Stomach (tissue), 9 donors: ENCODE data around the gene ROS1. TPM values are rescaled to one million over a fixed set of nuclear protein-coding genes. Genes with fewer than 3 reads are reported as not detected.

ENCODE experiments used
- DNase-seq, 2 donors: peaks; one replicate each; pipeline versions ENCODE4 v3.0.0 to v3.0.0-alpha.2; 2013 to 2019
- H3K27ac ChIP-seq, 5 donors: fragments of 200-600 bp in 4 of 5; sonication (generic) in 4 of 5; one replicate each; pipeline ENCODE4 v1.5.1; 2013 to 2019; ENCODE audit warnings: mild to moderate bottlenecking in 1 of 5, moderate library complexity in 1 of 5
- H3K27me3 ChIP-seq, 3 donors: fragments of 200-600 bp; sonication (generic); one replicate each; pipeline ENCODE4 v1.5.1; 2017 to 2019; ENCODE audit warnings: mixed run types in 1 of 3
- H3K36me3 ChIP-seq, 4 donors: fragments of 200-600 bp; sonication (generic); 1 replicate in 3 of 4; 2 replicates in 1 of 4; pipeline ENCODE4 v1.5.1; 2016 to 2019
- H3K4me1 ChIP-seq, 4 donors: fragments of 200-600 bp; sonication (generic); one replicate each; pipeline ENCODE4 v1.5.1; 2016 to 2019
- H3K4me3 ChIP-seq, 4 donors: fragments of 200-600 bp; sonication (generic) in 3 of 4; one replicate each; pipeline ENCODE4 v1.5.1; 2016 to 2019; ENCODE audit warnings: mild to moderate bottlenecking in 1 of 4
- H3K9me3 ChIP-seq, 4 donors: fragments of 200-600 bp; sonication (generic); one replicate each; pipeline ENCODE4 v1.5.1; 2016 to 2019
- CTCF ChIP-seq, 7 experiments: fragments of 450-650 bp in 4 of 7; fragments of 200-600 bp in 3 of 7; sonication (generic) in 3 of 7; IDR thresholded peaks; one replicate each; pipeline ENCODE4 v1.5.1; 2016 to 2019; ENCODE audit warnings: antibody characterized with exemption in 7 of 7, control low read depth in 2 of 7, mild to moderate bottlenecking in 1 of 7
- EP300 ChIP-seq: sonication (generic); formaldehyde crosslinking; IDR thresholded peaks from one replicate; pipeline ENCODE4 v1.6.1; 2017; ENCODE audit warnings: antibody characterized with exemption
- POLR2A ChIP-seq, 4 donors: fragments of 450-650 bp; IDR thresholded peaks; one replicate each; pipeline ENCODE4 v1.6.1; 2016; ENCODE audit warnings: antibody characterized with exemption in 4 of 4, control low read depth in 2 of 4, mild to moderate bottlenecking in 1 of 4, moderate library complexity in 1 of 4
- POLR2AphosphoS5 ChIP-seq, 3 donors: sonication (generic); formaldehyde crosslinking; IDR thresholded peaks; one replicate each; pipeline ENCODE4 v1.6.1; 2016; ENCODE audit warnings: antibody characterized with exemption in 3 of 3
- WGBS, 5 donors: extraction: QIAGEN DNeasy Blood & Tissue Kit in 3 of 5; methylation state at CpG; one replicate each; pipeline versions ENCODE4 v1.1.5 to v1.1.7; 2013 to 2018; 5-methylcytosine and 5-hydroxymethylcytosine counted together
- intact Hi-C: fragments of 100-400 bp; cut with DNase I; formaldehyde crosslinking; loops from one replicate; pipeline ENCODE4 v1.15.1; 2023; ENCODE audit warnings: low total_unique reads
- polyA plus RNA-seq, 3 donors: library from polyadenylated mRNA; stranded (reverse); fragments of 200-250 nt; gene quantifications; one replicate each; pipeline ENCODE4 v1.2.3, GENCODE V29; 2013
- total RNA-seq, 5 donors: library from RNA; depleted of rRNA; stranded (reverse); fragments of >200 nt; gene quantifications; one replicate each; pipeline versions ENCODE4 v1.1.0 to v1.2.3, GENCODE V29; 2014 to 2016
- donor health status: healthy with polysubstance abuse.
- donor health status: Bipolar disorder and iron deficiency.
- donor health status: healthy.

Gene ROS1
- total and polyA plus RNA-seq, 8 donors: 0.08 to 4.3 (median 2.1) TPM; not detected in 4

- Histone ChIP-seq H3K4me3 (peak overlapping the region; percentile 40 to 58 (median 48)), H3K27ac (no peak overlapping the region), H3K9me3 (peaks cover 0 to 10% (median 0%) of the 10 kb centered on the region in 4 donors), H3K27me3 (peaks cover 24 to 94% (median 76%) of the 10 kb centered on the region in 3 donors), H3K36me3 (no peaks in the 10 kb centered on the region), H3K4me1 (peaks cover 20 to 29% (median 24%) of the 10 kb centered on the region in 4 donors)
- 2 to 6% (median 4%) methylated on average over 37 to 39 of the region's 39 CpGs for WGBS, 5 donors
- TF ChIP-seq POLR2A (IDR thresholded peaks at IDR 0.05): no peak
- no peak for TF ChIP-seq POLR2AphosphoS5 (IDR thresholded peaks at IDR 0.05)
- no peak for TF ChIP-seq CTCF (IDR thresholded peaks at IDR 0.05)
- no peak for TF ChIP-seq EP300
- intact Hi-C loops: no loop called here
- peak in 1 of 2 donors; percentile 34 for DNase-seq
These were observed 160.9 kb downstream of the ROS1 start for GRCh38 chr6:117264692-117265409.

- Histone ChIP-seq H3K9me3 (peaks cover 0 to 10% (median 0%) of the 10 kb centered on the region in 4 donors), H3K27ac (no peak overlapping the region), H3K4me1 (peaks cover 19 to 26% (median 23%) of the 10 kb centered on the region in 4 donors), H3K36me3 (no peaks in the 10 kb centered on the region), H3K4me3 (peak overlapping the region; percentile 40 to 58 (median 48)), H3K27me3 (peaks cover 24 to 89% (median 73%) of the 10 kb centered on the region in 3 donors)
- TF ChIP-seq POLR2AphosphoS5 (IDR thresholded peaks at IDR 0.05) (no peak), CTCF (IDR thresholded peaks at IDR 0.05) (no peak), EP300 (no peak), POLR2A (IDR thresholded peaks at IDR 0.05) (no peak)
- 3 to 5% (median 5%) methylated on average over 8 of the region's 8 CpGs for WGBS, 5 donors
- intact Hi-C loops: no loop called here
- no peak for DNase-seq
These were observed 161.4 kb downstream of the ROS1 start for GRCh38 chr6:117264369-117264691.

- DNase-seq: no peak
- WGBS, 5 donors: 12 to 16% (median 13%) methylated on average over 17 to 27 of the region's 27 CpGs
- no peak for TF ChIP-seq POLR2A (IDR thresholded peaks at IDR 0.05)
- TF ChIP-seq CTCF (IDR thresholded peaks at IDR 0.05): no peak
- no peaks in the 10 kb centered on the region for H3K36me3 ChIP-seq
- intact Hi-C loops: no loop called here
- peaks cover 19 to 26% (median 23%) of the 10 kb centered on the region in 4 donors for H3K4me1 ChIP-seq
- no peak overlapping the region for H3K4me3 ChIP-seq
- peaks cover 0 to 10% (median 0%) of the 10 kb centered on the region in 4 donors for H3K9me3 ChIP-seq
- no peak overlapping the region for H3K27ac ChIP-seq
- peaks cover 18 to 80% (median 64%) of the 10 kb centered on the region in 3 donors for H3K27me3 ChIP-seq
These were observed 162.3 kb downstream of the ROS1 start for GRCh38 chr6:117263353-117263927.

GRCh38 chr6:117262799-117263198 lies 162.9 kb downstream of the ROS1 start:
- Histone ChIP-seq H3K4me1 (peaks cover 19 to 26% (median 23%) of the 10 kb centered on the region in 4 donors), H3K4me3 (no peak overlapping the region), H3K27me3 (peaks cover 12 to 73% (median 57%) of the 10 kb centered on the region in 3 donors), H3K9me3 (peaks cover 0 to 10% (median 0%) of the 10 kb centered on the region in 4 donors), H3K27ac (no peak overlapping the region), H3K36me3 (no peaks in the 10 kb centered on the region)
- WGBS, 5 donors: 33 to 49% (median 40%) methylated on average over 8 of the region's 8 CpGs
- TF ChIP-seq POLR2AphosphoS5 (IDR thresholded peaks at IDR 0.05) (no peak), EP300 (no peak), POLR2A (IDR thresholded peaks at IDR 0.05) (no peak), CTCF (IDR thresholded peaks at IDR 0.05) (no peak)
- no peak for DNase-seq
- intact Hi-C loops: no loop called here
